HG03103 (cell line): Measurements from ENCODE around the gene WDR7.

Experiments used
- ATAC-seq: cut with Tn5 transposase; IDR thresholded peaks from one replicate; pipeline ENCODE4 v1.9.1; 2021; ENCODE audit warnings: low read depth; ENCODE audit not compliant: unreplicated experiment

WDR7 gene

GRCh38 chr18:56873441-56874140, 222.4 kb downstream of the WDR7 start:
- ATAC-seq, result no peak

- ATAC-seq, result no peak
Observed at GRCh38 chr18:56878711-56879110, 227.6 kb downstream of the WDR7 start.

GRCh38 chr18:56884511-56884910, 233.4 kb downstream of the WDR7 start:
- ATAC-seq, result no peak

- ATAC-seq, result no peak
Observed at GRCh38 chr18:56888978-56889377, 237.8 kb downstream of the WDR7 start.

DNA sequence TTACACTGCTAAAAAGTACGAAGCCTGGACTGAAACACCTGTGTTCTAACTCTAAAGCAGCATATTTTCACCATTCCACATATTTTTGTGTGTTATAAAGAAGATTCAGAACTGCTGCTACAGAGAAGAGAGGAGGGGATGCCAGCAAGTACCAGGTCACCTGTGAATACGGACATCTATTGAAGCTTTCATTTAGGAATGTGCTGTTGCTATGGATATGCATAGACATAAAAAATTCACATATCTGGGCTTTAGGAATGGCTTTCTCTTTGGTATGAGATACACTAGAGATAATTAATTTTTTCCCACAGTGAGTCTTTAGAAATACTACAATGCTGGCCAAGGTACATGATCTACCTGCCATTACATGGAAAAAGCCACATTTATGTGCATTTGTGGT, 238.5 kb downstream of the WDR7 start:
- no peak for ATAC-seq

DNA sequence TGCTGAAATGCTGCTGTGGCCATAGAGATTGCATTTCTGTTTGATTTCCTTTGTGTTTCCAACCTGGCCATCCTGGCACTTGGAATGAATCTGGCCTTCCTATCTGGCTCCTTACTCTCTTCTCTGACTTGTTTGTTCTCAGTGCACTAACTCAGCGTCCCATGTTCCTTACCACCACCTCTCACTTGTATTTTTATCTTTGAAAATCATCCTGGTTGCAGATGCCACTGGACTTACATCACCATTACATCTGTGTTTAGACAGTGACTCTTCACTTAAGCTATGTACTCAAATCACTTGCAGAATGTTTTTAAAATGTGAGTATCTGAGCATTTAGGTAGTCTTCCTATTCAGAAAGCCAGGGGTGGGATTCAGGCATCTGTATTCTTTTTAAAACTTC, 239.5 kb downstream of the WDR7 start:
- no peak for ATAC-seq

- no peak for ATAC-seq
Observed at GRCh38 chr18:56891116-56891515, 240.0 kb downstream of the WDR7 start.

GRCh38 chr18:56891870-56892269, 240.7 kb downstream of the WDR7 start:
- ATAC-seq, result no peak

- no peak for ATAC-seq
Observed at GRCh38 chr18:56897122-56897521, 246.0 kb downstream of the WDR7 start.

GRCh38 chr18:56899660-56900059, 248.5 kb downstream of the WDR7 start:
- no peak for ATAC-seq

DNA sequence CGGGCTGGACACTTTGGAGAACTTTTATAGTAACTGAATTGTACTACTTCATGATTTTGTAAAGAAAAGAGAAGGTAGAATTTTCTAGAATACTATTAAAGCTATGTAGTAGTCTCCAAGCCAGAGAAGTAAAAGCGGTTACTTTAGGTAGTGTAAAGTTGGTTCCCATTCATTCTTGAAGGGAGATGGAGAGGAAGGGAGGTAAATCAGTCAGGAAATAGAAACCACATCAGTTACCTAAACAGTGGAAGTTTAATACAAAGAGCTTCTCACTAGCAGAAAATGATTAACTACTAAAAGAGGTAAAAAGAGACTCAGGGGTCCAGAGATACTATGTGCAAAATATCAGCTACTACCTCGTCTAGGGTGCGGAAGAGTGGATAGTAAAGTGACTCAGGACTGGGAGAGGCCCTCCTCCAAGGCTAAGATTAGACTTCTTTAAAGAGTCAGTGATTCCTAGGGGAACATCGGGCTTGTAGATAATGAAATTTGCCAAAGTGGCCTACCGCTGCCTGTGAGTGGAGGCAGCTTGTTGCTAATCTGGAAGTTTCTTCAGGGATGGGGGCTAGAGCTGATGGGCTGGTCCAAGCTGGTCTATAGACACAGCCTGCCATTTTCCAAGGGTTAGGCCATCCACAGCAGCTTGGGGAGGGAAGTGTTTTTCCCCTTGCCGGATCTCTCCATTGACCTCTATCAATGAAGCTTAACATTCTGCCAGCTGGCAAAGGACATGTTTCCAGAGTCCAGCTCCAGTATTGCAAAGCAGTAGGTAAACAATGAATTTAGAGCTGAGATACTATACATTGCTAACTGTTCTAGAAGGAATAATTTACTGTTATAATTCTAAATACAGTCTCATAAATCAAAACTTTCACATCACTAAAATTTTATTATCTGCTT, 249.3 kb downstream of the WDR7 start:
- ATAC-seq, result no peak

DNA sequence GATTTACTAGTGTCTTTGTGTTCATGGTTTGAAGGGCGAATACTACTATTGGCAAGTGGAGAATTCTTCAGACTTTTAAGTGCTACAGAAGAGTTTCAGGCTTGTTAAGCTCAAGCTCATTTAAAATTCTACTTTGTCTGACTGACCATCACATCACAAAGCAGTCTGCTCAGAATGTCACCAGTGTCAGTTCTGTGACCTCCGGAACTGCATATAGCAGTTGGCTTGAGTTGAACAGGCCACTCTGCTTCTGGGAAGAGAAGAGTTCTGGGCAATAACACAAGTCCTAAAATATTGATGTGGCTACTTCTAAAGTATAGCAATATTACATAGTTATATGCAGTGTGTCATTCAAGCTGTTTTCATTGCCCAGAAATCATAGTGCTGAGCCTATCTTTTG, 250.8 kb downstream of the WDR7 start:
- no peak for ATAC-seq

- no peak for ATAC-seq
Observed at GRCh38 chr18:56902653-56903052, 251.5 kb downstream of the WDR7 start.

DNA sequence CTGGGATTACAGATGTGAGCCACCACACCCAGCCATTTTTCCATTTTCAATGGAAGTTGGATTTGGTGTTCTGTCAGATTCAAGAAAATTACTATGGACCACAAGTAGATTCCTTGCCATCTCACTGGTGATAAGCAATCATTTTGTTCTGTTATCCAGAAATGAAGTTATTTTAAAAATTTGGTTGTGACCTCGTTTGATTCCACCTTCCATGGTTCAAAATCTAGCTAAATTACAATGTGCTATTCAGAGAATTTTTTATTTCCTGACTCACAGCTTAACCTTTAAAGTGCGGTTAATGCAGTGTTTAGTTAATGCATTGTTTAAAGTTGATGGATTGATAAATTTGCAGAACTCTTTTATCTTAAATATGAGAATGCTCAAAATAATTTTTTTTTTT, 252.5 kb downstream of the WDR7 start:
- ATAC-seq, result no peak

GRCh38 chr18:56907771-56908170, 256.6 kb downstream of the WDR7 start:
- ATAC-seq, result no peak

- no peak for ATAC-seq
Observed at GRCh38 chr18:56910237-56910636, 259.1 kb downstream of the WDR7 start.

DNA sequence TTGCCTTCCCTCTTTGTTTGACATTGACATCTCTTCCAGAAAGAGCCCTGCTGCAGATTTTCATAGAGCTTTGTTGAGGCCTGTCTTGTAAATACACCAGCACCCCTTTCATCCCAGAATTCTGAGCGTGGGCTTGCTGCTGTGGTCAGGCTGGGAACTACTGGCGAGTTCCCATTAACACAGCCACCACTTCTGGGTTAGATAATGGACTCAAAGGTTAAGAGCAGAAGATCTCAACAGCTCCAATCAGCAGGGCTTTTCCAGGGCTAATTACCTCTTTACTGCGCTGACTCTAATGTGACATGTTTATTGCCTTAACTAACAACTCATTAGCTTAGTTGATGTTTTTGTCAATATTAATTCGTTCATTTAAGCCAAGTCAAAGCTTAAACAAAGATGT, 259.8 kb downstream of the WDR7 start:
- ATAC-seq, result no peak

DNA sequence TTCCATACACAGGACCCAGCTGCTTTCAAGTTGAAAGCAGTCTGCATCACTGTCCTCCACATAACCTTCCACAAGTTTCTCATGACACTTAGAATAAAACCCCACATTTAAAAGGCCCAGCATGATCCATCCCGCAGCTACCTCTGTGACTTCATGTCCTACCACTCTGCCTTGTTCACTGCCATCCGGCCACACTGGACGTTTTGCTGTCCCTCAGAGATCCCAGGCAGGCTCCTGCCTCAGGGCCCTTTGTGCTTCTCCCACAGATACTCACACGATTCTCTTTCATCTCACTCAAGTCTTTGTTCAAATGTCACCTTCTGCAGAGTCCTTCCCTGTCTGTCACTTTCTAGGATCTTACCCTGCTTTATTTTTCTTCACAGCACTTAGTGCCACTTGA, 262.8 kb downstream of the WDR7 start:
- no peak for ATAC-seq

DNA sequence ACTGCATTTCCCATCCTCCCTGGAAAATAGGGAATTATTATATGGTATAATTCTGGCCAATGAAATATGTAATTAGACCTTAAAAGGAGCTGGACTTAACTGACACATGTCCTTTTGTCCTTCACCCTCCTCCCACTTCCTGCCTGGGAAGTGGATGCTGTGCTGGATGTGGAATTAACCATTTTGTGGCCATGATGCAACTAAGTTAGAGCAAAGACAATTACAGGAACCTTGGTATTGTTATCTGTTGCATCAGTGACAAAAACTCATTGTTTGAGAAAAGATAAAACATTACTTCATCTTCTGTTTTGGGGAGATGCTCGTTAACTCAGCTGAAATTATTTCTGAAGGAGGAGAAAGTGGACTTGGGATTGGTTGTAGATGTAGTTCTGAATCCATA, 268.0 kb downstream of the WDR7 start:
- no peak for ATAC-seq

- ATAC-seq, result peak; percentile 77
Observed at GRCh38 chr18:56921896-56922480, 270.8 kb downstream of the WDR7 start.

GRCh38 chr18:56926734-56927133, 275.6 kb downstream of the WDR7 start:
- ATAC-seq, result no peak

DNA sequence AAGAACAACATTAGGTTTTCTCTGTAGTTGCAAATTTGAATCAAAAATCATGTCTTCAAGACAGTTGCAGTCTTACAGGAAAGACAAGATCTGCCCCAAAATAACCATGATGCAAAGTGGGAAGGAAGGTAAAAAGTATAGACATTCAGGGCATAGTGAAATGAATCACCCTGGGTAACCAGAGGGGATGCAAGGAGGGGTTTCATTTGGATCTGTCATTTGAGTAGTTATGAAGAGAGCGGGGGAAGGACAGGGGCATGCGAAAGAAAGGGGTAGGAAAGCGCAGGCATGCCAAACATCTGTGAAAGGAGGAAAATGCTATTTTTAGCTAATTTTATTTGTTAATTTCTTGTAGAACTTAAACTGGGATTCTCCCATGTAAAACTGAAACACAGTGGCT, 276.6 kb downstream of the WDR7 start:
- no peak for ATAC-seq
